Muscle of back (tissue), 11 donors: ENCODE data around the gene ST7. TPM values are rescaled to one million over a fixed set of nuclear protein-coding genes. Genes with fewer than 3 reads are reported as not detected.

ENCODE experiments used
- DNase-seq, 3 donors: peaks; one replicate each; pipeline versions ENCODE4 v3.0.0 to v3.0.0-alpha.2; 2013
- polyA plus RNA-seq, 10 donors: library from polyadenylated mRNA; unstranded; fragments of 120-200 nt; gene quantifications; one replicate each; pipeline ENCODE4 v1.2.1, GENCODE V29; 2013; ENCODE audit not compliant: insufficient read length in 10 of 10

ST7 gene
- polyA plus RNA-seq, 10 donors = 13.8 to 23.3 (median 16.7) TPM

DNA sequence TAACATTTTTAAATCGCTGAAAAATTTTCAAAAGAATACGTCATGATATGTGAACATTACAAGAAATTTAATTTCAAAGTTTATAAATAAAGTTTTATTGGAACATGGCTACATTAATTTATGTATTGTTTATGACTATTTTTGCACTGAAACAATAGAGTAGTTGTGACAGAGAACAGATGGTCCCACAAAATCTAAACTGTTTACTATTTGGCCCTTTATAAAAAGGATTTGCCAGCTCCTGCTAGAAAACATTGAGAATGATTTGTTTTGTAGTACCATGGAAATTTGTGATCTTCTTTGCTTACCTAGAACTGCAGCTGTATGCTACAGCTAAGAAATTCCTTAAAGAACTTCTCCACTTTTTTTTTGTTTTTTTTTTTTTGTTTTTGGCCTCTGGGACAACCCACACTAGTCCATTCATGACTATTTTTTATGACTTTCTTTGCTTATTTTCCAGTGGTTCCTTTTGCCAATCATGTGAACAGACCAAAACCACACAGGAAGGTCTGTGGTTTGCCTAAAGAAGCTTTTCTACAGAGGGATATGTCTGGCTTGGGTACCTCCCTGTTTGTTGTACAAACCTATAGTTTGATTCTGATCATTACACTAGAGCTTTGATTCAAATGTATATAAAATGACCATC lies 55.7 kb downstream of the ST7 start:
- DNase-seq = no peak

GRCh38 chr7:117009705-117010361 lies 56.5 kb downstream of the ST7 start:
- peak in 1 of 3 donors; percentile 30 for DNase-seq

GRCh38 chr7:117010375-117011133 lies 57.3 kb downstream of the ST7 start:
- DNase-seq = no peak

DNA sequence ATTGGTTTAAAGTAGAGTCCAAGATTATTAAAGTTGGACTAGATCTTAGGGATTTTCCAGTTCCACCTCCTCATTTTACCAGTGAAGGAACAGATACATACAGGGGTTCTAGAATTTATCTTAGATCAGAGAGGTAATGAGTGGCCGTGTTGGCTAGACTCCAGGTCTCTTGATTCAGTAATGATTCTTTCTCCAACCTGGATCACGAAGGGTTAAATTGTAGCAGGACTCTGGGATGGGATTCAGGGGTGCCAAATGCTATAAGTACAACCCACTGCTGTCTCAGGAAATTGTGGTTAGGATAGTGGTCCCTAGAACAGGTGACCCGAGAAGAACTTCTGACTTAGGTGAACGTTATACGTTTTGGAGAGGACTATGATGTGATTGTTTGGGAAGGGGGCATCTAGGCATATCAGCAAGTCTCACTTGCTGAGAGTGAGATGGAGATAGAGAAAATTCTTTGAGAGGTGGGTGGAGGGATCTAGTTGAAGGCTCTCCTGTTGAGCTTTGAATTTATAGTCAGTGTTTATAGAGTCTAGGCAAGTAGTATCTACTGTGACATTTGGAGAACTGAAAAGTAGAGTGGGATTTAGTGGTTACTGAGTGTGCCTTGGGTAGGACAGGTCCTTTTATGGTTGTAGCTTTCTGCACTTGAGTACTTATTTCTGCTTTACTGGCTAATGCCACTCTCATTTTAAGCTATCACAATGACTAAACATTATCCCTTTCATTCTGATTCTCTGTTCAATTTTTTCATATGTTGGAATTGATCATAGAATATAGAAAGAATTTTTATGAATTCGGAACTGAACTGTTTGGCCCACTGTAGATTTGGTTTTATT lies 58.3 kb downstream of the ST7 start:
- DNase-seq = no peak

DNA sequence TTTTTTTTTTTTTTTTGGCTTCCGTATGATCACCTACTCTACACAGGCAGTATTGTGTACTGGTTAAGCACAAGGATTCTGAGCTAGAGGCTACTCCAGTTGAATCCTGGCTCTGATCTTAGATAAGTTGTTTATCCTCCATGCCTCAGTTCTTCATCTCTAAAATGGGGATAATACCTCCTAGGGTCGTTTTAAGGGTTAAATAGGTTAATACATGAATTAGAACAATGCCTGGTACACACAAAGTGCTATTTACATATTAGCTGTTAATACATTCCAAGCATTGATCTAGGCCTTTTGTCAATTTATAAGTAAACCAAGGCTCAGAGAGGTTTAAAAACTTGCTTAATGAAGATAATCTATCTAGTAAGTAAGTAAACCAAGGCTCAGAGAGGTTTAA lies 59.0 kb downstream of the ST7 start:
- DNase-seq = no peak

- peak in 1 of 3 donors; percentile 36 for DNase-seq
Observed at GRCh38 chr7:117012696-117013095, 59.4 kb downstream of the ST7 start.

GRCh38 chr7:117014099-117014656 lies 60.9 kb downstream of the ST7 start:
- DNase-seq = no peak

GRCh38 chr7:117014673-117015133 lies 61.4 kb downstream of the ST7 start:
- DNase-seq = peak in 1 of 3 donors; percentile 54

GRCh38 chr7:117015258-117016184 lies 62.2 kb downstream of the ST7 start:
- DNase-seq = no peak

- DNase-seq = no peak
Observed at GRCh38 chr7:117017017-117017451, 63.7 kb downstream of the ST7 start.

DNA sequence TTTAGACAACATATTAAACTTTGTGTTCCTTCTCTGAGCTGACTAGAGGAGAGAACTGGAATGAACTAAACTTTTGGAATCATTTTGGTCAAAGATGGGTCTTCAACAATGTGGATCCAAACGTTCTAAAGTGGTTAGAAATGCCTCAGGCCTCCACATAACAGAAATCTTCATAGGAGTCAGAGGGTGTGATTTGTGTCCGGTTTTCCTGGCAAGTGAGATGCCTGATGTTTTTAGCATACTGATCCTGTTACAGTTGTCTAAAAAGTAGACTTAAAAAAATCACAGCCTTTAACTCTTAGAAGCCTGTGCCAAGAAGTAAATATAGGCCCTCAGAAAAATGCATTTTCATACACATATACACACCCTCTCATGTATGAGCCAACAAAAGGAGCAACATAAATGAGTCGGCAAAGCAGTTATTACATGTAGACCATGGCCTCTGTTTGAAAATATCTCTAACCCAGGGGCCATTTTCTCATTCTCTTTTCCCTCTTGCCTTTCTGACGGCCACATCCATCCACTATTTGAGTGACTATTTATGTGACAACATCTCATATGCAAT lies 64.5 kb downstream of the ST7 start:
- no peak for DNase-seq

- no peak for DNase-seq
Observed at GRCh38 chr7:117018713-117019112, 65.4 kb downstream of the ST7 start.

GRCh38 chr7:117019287-117019686 lies 66.0 kb downstream of the ST7 start:
- no peak for DNase-seq

GRCh38 chr7:117019786-117020590 lies 66.7 kb downstream of the ST7 start:
- DNase-seq = peak; percentile 87 to 96 (median 91)

DNA sequence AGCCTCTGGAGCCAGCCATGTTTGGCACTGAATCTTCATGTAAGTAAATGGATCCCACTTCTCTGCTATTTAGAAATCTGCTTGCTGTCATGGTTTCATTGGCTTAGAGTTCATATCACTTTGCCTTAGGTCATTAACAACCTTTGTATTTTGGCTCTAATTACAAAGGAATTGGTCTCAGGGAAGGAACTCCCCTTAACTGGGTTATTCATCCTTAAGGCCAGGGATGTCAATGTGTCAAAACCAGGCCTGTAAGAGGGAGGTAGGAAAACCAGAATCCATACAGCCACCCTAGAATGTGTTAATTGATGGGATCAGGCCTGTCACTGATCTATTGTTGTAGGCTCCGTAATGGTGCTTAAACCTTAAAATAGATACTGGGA lies 67.3 kb downstream of the ST7 start:
- DNase-seq = no peak

DNA sequence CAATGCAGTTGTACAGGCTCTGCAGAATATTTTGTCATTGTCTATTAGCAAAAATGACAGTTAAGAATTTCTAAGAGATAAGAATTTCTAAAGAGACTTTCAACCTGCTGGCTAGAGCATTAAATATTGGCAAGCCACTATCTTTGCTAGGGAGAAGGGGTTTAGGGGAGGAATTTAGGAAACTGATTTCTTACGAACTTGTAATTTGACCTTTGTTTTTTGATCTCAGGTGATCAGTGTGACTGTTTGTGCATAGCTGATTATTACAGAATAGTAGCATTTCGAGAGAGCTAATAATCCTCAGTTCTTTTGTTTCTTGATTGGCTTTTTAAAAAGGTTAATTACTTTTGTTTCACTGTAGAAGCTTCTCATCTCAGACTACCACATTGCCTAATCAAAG lies 68.1 kb downstream of the ST7 start:
- DNase-seq = no peak

- DNase-seq = no peak
Observed at GRCh38 chr7:117021986-117022385, 68.7 kb downstream of the ST7 start.

DNA sequence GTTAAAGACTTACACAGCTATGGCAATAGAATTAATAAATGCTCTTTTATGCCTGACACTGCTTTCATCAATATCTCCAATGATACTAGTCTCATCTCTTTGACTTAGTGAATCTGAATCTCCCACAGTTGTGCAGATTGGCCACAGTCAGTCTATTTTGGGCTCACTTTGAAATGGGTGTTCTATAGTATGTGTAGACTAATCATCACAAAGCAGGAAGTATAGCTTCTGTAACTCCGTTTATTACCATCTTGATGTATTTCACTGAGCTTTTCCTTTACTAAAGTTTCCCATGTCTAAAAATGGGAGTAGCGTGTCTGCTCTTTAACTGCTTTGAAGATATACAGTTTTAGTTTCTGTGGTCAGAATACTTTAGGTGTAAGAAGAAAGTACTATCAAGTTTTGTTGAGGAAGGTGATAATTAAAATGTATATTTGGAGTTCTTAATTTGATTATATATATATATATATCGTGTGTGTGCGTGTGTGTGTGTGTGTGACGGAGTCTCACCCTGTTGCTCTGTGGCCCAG lies 70.1 kb downstream of the ST7 start:
- no peak for DNase-seq

DNA sequence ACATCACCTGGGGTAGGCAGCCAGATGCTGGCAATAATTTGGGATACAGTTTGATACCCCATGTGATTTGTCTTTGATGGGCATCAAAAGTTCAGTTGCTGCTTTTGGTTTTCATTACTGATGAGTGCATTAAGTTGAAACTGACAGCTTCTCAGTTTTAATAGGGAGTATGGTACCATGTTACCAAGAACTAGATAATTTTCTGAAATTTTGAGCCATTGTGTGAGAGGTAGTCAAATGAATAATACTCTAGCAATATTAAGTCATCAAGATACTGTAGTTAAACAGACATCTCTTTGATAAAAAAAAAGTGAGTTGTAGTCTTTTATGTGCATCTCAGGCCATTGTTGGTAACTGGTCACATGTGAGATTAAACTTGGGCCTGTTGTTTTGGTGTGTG lies 71.5 kb downstream of the ST7 start:
- DNase-seq = no peak
